WTC11 (cell line): Measurements from ENCODE around the gene TBX3. TPM values are rescaled to one million over a fixed set of nuclear protein-coding genes. Genes with fewer than 3 reads are reported as not detected.

ENCODE experiments used
- ATAC-seq: fragments of 200-7000 bp; cut with Tn5 transposase; 2 replicates; pipeline ENCODE4 v1.10.0; 2021; ENCODE audit warnings: mild to moderate bottlenecking, moderate library complexity
- CTCF ChIA-PET: fragments of 300-600 bp; sonication (Branson Sonifier 250); formaldehyde crosslinking; loops from one replicate; lab custom pipeline; 2021; ENCODE audit warnings: antibody characterized with exemption; lab: Charles Lee
- POLR2A ChIA-PET: fragments of 350-600 bp; sonication (Branson Sonifier 250); formaldehyde crosslinking; loops from one replicate; lab custom pipeline; 2021; ENCODE audit warnings: antibody characterized with exemption; lab: Charles Lee
- DNase-seq: peaks from one replicate; pipeline ENCODE4 v3.0.0; 2021; ENCODE audit warnings: low spot score
- H3K27ac Mint-ChIP-seq: 2 replicates; pipeline ENCODE4 v1.8.0; 2021; ENCODE audit warnings: mixed read lengths
- H3K27me3 Mint-ChIP-seq: 2 replicates; pipeline ENCODE4 v1.8.0; 2021; ENCODE audit warnings: low read depth, mild to moderate bottlenecking, moderate library complexity, mixed read lengths
- H3K36me3 Mint-ChIP-seq: 2 replicates; pipeline ENCODE4 v1.8.0; 2021; ENCODE audit warnings: mixed read lengths
- H3K4me1 Mint-ChIP-seq: 2 replicates; pipeline ENCODE4 v1.8.0; 2022; ENCODE audit warnings: mixed read lengths
- H3K4me3 Mint-ChIP-seq: 2 replicates; pipeline ENCODE4 v1.8.0; 2021; ENCODE audit warnings: mild to moderate bottlenecking, moderate library complexity, mixed read lengths
- H3K9me3 Mint-ChIP-seq: 2 replicates; pipeline ENCODE4 v1.8.0; 2021; ENCODE audit warnings: mixed read lengths
- ATF2 ChIP-seq: sonication (generic); formaldehyde crosslinking; IDR thresholded peaks from 2 replicates; pipeline ENCODE4 v1.8.1; 2022; ENCODE audit warnings: low read depth, missing genetic modification reagents, borderline replicate concordance
- ATF6 ChIP-seq: sonication (generic); formaldehyde crosslinking; IDR thresholded peaks from 2 replicates; pipeline ENCODE4 v1.8.1; 2023; ENCODE audit warnings: mild to moderate bottlenecking, missing genetic modification reagents
- ELF4 ChIP-seq: sonication (generic); formaldehyde crosslinking; IDR thresholded peaks from 2 replicates; pipeline ENCODE4 v1.8.1; 2022; ENCODE audit warnings: low read depth, mild to moderate bottlenecking, moderate library complexity, missing genetic modification reagents
- ESRRA ChIP-seq: sonication (generic); formaldehyde crosslinking; IDR thresholded peaks from 2 replicates; pipeline ENCODE4 v1.8.1; 2022; ENCODE audit warnings: mild to moderate bottlenecking, missing genetic modification reagents, borderline replicate concordance
- ETV6 ChIP-seq: sonication (generic); formaldehyde crosslinking; IDR thresholded peaks from 2 replicates; pipeline ENCODE4 v1.8.1; 2022; ENCODE audit warnings: mild to moderate bottlenecking, missing genetic modification reagents
- HMGA2 ChIP-seq: fragments of 250-450 bp; sonication (Bioruptor Pico); IDR thresholded peaks from 2 replicates; pipeline ENCODE4 v1.4.0; 2021; ENCODE audit warnings: mild to moderate bottlenecking, moderate library complexity
- IRF2 ChIP-seq: sonication (generic); formaldehyde crosslinking; IDR thresholded peaks from 2 replicates; pipeline ENCODE4 v1.8.0; 2022; ENCODE audit warnings: low read depth, missing genetic modification reagents, borderline replicate concordance
- RELA ChIP-seq: sonication (generic); formaldehyde crosslinking; IDR thresholded peaks from 2 replicates; pipeline ENCODE4 v1.8.1; 2022; ENCODE audit warnings: missing genetic modification reagents, mild to moderate bottlenecking, borderline replicate concordance
- RORB ChIP-seq: fragments of 250-450 bp; sonication (Bioruptor Pico); IDR thresholded peaks from 2 replicates; pipeline ENCODE4 v1.9.0; 2021; ENCODE audit warnings: mild to moderate bottlenecking
- ZNF138 ChIP-seq: sonication (generic); formaldehyde crosslinking; conservative IDR thresholded peaks from 2 replicates; pipeline ENCODE4 v1.8.1; 2022; ENCODE audit warnings: mild to moderate bottlenecking, moderate library complexity, missing genetic modification reagents
- ZNF263 ChIP-seq: sonication (generic); formaldehyde crosslinking; IDR thresholded peaks from 2 replicates; pipeline ENCODE4 v1.8.1; 2022; ENCODE audit warnings: low read depth, mild to moderate bottlenecking, moderate library complexity, missing genetic modification reagents
- ZNF416 ChIP-seq: fragments of 250-450 bp; sonication (Bioruptor Pico); IDR thresholded peaks from 2 replicates; pipeline ENCODE4 v1.9.0; 2021; ENCODE audit warnings: mild to moderate bottlenecking, inconsistent platforms
- ZNF423 ChIP-seq: fragments of 250-450 bp; sonication (Bioruptor Pico); IDR thresholded peaks from 2 replicates; pipeline ENCODE4 v2.1.2; 2022; ENCODE audit warnings: mild to moderate bottlenecking, moderate library complexity
- total RNA-seq: library from RNA; stranded (reverse); gene quantifications from 3 replicates; pipeline ENCODE4 v1.2.3, GENCODE V29; 2021
- TF ChIP-seq, protein P1 (sequence below): fragments of 250-450 bp; sonication (Bioruptor Pico); conservative IDR thresholded peaks from 2 replicates; pipeline ENCODE4 v1.9.0; 2021; ENCODE audit warnings: mild to moderate bottlenecking
- TF ChIP-seq, protein P2 (sequence below): sonication (generic); formaldehyde crosslinking; IDR thresholded peaks from 2 replicates; pipeline ENCODE4 v1.8.1; 2022; ENCODE audit warnings: mild to moderate bottlenecking, missing genetic modification reagents, moderate library complexity, borderline replicate concordance
- TF ChIP-seq, protein P3 (sequence below): sonication (generic); formaldehyde crosslinking; IDR thresholded peaks from 2 replicates; pipeline ENCODE4 v1.8.1; 2023; ENCODE audit warnings: mild to moderate bottlenecking, missing genetic modification reagents, borderline replicate concordance

The TBX3 gene
- total RNA-seq, 1 experiment from 2014 or later: 2.2 TPM

DNA sequence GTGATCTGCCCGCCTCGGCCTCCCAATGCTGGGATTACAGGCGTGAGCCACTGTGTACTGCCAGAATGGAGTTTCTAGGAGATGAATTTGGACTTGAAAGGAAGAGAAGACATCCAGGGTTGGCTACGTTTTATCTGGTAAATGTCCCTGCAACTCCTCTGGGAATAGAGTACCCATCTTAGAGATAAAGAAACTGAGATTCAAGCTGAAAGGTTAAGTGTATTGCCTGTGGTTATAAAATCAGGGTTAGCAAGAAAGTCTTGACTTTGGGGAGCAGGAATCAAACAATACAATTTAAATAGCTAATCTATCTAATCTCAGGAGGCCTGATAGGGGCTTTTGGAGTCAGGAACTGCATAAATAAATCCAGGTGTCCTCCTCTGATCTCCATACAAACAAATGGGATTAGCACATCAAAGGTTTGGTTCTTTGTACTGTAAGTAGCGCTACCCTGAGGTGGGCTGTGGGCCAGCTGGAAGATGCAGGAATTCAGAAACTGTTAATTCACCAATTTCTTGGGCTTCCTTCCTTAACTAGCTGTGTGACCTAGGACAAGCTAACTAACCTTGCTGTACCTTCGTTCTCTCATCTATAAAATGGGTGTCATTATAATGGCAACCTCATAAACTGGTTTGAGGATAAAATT, 45.1 kb downstream of the TBX3 start (continued):
- TF ChIP-seq ETV6 (no peak), ATF2 (no peak), IRF2 (no peak)

- H3K27ac Mint-ChIP-seq: no peak overlapping the region
- peak; percentile 38 for DNase-seq
- ATAC-seq: peak; percentile 66
Measured at GRCh38 chr12:114636723-114637480, 47.1 kb downstream of the TBX3 start.

More at GRCh38 chr12:114636723-114637480, 47.1 kb downstream of the TBX3 start:
- H3K27me3 Mint-ChIP-seq: peaks cover 37% of the 10 kb centered on the region
- peaks cover 50% of the 10 kb centered on the region for H3K4me1 Mint-ChIP-seq
- H3K36me3 Mint-ChIP-seq: no peaks in the 10 kb centered on the region
- TF ChIP-seq ATF6: no peak
- TF ChIP-seq, protein P1, sequence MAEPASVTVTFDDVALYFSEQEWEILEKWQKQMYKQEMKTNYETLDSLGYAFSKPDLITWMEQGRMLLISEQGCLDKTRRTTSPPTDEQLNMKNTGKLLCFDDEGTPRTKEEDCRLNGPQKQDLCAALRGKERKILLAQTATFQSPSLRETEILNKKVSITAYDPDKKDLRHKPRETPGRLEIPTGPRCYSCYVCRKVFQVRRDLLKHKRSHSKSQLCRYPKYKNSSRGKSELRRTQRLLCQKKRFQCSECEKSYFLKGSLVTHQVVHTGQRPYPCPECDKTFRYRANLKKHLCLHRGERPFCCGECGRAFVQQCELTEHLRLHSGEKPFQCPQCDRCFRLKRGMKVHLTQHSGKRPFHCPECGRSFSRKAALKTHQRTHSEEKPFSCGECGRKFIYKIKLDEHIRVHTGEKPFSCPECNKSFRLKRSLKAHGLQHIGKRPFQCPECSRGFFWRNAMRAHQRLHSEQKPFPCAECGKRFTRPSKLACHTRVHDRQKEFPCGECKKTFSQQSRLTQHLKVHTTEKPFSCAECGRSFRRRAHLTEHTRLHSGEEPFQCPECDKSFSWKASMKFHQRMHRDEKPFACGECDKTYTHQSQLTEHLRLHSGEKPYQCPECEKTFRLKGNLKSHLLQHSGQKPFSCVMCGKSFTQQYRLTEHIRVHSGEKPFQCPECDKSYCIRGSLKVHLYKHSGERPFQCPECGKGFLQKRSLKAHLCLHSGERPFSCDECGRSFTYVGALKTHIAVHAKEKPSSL (CRISPR knock-in tag): no peak
- TF ChIP-seq, protein P2, sequence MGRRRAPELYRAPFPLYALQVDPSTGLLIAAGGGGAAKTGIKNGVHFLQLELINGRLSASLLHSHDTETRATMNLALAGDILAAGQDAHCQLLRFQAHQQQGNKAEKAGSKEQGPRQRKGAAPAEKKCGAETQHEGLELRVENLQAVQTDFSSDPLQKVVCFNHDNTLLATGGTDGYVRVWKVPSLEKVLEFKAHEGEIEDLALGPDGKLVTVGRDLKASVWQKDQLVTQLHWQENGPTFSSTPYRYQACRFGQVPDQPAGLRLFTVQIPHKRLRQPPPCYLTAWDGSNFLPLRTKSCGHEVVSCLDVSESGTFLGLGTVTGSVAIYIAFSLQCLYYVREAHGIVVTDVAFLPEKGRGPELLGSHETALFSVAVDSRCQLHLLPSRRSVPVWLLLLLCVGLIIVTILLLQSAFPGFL (CRISPR knock-in tag): no peak
- TF ChIP-seq ELF4 (CRISPR knock-in tag): no peak
- TF ChIP-seq ZNF423 (CRISPR knock-in tag): no peak
- no peak for TF ChIP-seq ESRRA
- no peak for TF ChIP-seq HMGA2 (CRISPR knock-in tag)
- TF ChIP-seq ZNF263 (CRISPR knock-in tag): no peak
- TF ChIP-seq ZNF416 (CRISPR knock-in tag): no peak
- TF ChIP-seq RELA (CRISPR knock-in tag): no peak
- TF ChIP-seq, protein P3, sequence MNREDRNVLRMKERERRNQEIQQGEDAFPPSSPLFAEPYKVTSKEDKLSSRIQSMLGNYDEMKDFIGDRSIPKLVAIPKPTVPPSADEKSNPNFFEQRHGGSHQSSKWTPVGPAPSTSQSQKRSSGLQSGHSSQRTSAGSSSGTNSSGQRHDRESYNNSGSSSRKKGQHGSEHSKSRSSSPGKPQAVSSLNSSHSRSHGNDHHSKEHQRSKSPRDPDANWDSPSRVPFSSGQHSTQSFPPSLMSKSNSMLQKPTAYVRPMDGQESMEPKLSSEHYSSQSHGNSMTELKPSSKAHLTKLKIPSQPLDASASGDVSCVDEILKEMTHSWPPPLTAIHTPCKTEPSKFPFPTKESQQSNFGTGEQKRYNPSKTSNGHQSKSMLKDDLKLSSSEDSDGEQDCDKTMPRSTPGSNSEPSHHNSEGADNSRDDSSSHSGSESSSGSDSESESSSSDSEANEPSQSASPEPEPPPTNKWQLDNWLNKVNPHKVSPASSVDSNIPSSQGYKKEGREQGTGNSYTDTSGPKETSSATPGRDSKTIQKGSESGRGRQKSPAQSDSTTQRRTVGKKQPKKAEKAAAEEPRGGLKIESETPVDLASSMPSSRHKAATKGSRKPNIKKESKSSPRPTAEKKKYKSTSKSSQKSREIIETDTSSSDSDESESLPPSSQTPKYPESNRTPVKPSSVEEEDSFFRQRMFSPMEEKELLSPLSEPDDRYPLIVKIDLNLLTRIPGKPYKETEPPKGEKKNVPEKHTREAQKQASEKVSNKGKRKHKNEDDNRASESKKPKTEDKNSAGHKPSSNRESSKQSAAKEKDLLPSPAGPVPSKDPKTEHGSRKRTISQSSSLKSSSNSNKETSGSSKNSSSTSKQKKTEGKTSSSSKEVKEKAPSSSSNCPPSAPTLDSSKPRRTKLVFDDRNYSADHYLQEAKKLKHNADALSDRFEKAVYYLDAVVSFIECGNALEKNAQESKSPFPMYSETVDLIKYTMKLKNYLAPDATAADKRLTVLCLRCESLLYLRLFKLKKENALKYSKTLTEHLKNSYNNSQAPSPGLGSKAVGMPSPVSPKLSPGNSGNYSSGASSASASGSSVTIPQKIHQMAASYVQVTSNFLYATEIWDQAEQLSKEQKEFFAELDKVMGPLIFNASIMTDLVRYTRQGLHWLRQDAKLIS (CRISPR knock-in tag): no peak
- TF ChIP-seq ATF2: no peak
- no peak for TF ChIP-seq RORB (CRISPR knock-in tag)
- no peak for TF ChIP-seq ZNF138
- H3K9me3 Mint-ChIP-seq: no peaks in the 10 kb centered on the region
- ChIA-PET CTCF (interaction anchor here (0.5 to 2.9 kb wide), 15 partner anchors 12 to 1121 kb away, joined by 3 to 18 read pairs (median 3); partner anchors contain the start of gene RBM19), POLR2A (no interaction called here)
- H3K4me3 Mint-ChIP-seq: no peak overlapping the region
